ENCODE measurements around the gene CCBE1. TPM values are rescaled to one million over a fixed set of nuclear protein-coding genes. Genes with fewer than 3 reads are reported as not detected.

CCBE1 gene
- total RNA-seq, 1 donor from 2014 or later: 1.2 TPM

DNA sequence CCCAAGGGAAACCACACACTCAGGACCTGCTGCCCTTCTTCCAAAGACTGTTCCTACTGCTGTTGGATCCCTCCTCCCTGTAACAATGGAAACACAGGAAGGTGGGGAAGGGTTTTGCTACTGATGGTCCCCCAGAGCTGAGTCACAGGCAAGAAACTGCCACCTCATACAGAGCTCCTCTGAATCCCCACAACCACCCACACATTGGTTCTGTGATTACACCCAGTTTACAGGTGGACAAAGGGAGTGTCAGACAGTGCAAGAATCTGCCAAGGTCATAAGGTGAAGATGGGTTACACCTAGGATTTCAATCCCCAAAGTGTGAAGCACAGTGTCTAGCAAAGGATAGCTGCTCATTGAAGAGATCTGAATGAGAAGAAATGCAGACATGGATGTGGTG is 196.5 kb downstream of the CCBE1 start:
- Mint-ChIP-seq H3K27ac (ENCODE audit: unreplicated experiment) (no peak overlapping the region), H3K27me3 (ENCODE audit: unreplicated experiment) (peaks cover 2% of the 10 kb centered on the region), H3K4me1 (ENCODE audit: unreplicated experiment) (peaks cover 27% of the 10 kb centered on the region), H3K9me3 (ENCODE audit: unreplicated experiment) (no peaks in the 10 kb centered on the region), H3K4me3 (ENCODE audit: unreplicated experiment) (peak overlapping the region; percentile 56), H3K36me3 (ENCODE audit: low read depth, unreplicated experiment) (peaks cover 3% of the 10 kb centered on the region)
- no peak for DNase-seq (ENCODE audit: low spot score)
- TF ChIP-seq, protein P1, sequence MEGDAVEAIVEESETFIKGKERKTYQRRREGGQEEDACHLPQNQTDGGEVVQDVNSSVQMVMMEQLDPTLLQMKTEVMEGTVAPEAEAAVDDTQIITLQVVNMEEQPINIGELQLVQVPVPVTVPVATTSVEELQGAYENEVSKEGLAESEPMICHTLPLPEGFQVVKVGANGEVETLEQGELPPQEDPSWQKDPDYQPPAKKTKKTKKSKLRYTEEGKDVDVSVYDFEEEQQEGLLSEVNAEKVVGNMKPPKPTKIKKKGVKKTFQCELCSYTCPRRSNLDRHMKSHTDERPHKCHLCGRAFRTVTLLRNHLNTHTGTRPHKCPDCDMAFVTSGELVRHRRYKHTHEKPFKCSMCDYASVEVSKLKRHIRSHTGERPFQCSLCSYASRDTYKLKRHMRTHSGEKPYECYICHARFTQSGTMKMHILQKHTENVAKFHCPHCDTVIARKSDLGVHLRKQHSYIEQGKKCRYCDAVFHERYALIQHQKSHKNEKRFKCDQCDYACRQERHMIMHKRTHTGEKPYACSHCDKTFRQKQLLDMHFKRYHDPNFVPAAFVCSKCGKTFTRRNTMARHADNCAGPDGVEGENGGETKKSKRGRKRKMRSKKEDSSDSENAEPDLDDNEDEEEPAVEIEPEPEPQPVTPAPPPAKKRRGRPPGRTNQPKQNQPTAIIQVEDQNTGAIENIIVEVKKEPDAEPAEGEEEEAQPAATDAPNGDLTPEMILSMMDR (IDR thresholded peaks at IDR 0.05; ENCODE audit: unreplicated experiment): no peak

GRCh38 chr18:59498506-59499086 is 198.6 kb downstream of the CCBE1 start:
- Mint-ChIP-seq H3K4me1 (ENCODE audit: unreplicated experiment) (peaks cover 24% of the 10 kb centered on the region), H3K27me3 (ENCODE audit: unreplicated experiment) (peaks cover 2% of the 10 kb centered on the region)

GRCh38 chr18:59492756-59493421 is 204.3 kb downstream of the CCBE1 start:
- Mint-ChIP-seq H3K4me3 (ENCODE audit: unreplicated experiment) (no peak overlapping the region), H3K27ac (ENCODE audit: unreplicated experiment) (no peak overlapping the region), H3K27me3 (ENCODE audit: unreplicated experiment) (no peaks in the 10 kb centered on the region), H3K4me1 (ENCODE audit: unreplicated experiment) (no peaks in the 10 kb centered on the region), H3K9me3 (ENCODE audit: unreplicated experiment) (no peaks in the 10 kb centered on the region), H3K36me3 (ENCODE audit: low read depth, unreplicated experiment) (no peaks in the 10 kb centered on the region)
- DNase-seq (ENCODE audit: low spot score): no peak
- TF ChIP-seq, protein P1 (IDR thresholded peaks at IDR 0.05; ENCODE audit: unreplicated experiment): no peak

More at GRCh38 chr18:59498506-59499086, 198.6 kb downstream of the CCBE1 start:
- Mint-ChIP-seq H3K36me3 (ENCODE audit: low read depth, unreplicated experiment) (no peaks in the 10 kb centered on the region), H3K27ac (ENCODE audit: unreplicated experiment) (no peak overlapping the region), H3K4me3 (ENCODE audit: unreplicated experiment) (no peak overlapping the region), H3K9me3 (ENCODE audit: unreplicated experiment) (no peaks in the 10 kb centered on the region)
- TF ChIP-seq, protein P1 (IDR thresholded peaks at IDR 0.05; ENCODE audit: unreplicated experiment): no peak
- DNase-seq (ENCODE audit: low spot score): no peak

DNA sequence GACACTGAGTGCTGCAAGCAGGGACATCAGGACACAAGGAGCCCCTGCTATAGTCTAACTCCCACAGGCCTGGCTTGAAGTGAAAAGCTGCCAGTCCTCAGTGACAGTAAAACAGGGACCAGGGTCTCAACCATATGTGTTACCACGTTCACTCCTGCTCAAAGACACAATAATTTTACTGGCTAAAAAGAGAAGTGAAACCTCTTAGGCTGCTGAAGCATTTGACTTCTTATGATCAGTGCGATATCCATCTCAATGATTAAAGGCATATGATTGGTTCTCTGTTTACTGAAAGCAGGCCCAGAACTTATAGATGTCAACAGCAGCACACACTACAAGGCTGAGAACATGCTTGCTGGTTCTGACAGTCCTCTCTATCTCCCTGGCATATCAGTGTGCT is 208.3 kb downstream of the CCBE1 start:
- no peak overlapping the region for H3K4me3 Mint-ChIP-seq (ENCODE audit: unreplicated experiment)
- no peak for DNase-seq (ENCODE audit: low spot score)
- no peaks in the 10 kb centered on the region for H3K9me3 Mint-ChIP-seq (ENCODE audit: unreplicated experiment)
- no peaks in the 10 kb centered on the region for H3K4me1 Mint-ChIP-seq (ENCODE audit: unreplicated experiment)
- H3K36me3 Mint-ChIP-seq (ENCODE audit: low read depth, unreplicated experiment): no peaks in the 10 kb centered on the region
- H3K27me3 Mint-ChIP-seq (ENCODE audit: unreplicated experiment): no peaks in the 10 kb centered on the region
- H3K27ac Mint-ChIP-seq (ENCODE audit: unreplicated experiment): no peak overlapping the region
- TF ChIP-seq, protein P1 (IDR thresholded peaks at IDR 0.05; ENCODE audit: unreplicated experiment): no peak

DNA sequence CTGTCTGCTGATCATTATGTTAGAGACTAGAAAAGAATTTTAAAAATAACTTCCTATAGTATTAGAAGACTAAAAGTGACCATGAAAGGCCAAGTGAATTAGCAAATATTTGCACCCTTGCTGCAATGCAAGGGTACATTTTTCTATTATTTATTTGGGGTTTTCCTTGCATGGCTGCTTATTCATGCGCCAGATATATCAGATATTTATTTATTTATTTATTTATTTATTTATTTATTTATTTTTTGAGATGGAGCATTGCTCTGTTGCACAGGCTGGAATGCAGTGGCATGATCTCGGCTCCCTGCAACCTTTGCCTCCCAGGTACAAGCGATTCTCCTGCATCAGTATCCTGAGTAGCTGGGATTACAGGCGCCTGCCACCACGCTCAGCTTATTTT is 211.8 kb downstream of the CCBE1 start:
- TF ChIP-seq, protein P1 (IDR thresholded peaks at IDR 0.05; ENCODE audit: unreplicated experiment): no peak
- Mint-ChIP-seq H3K27me3 (ENCODE audit: unreplicated experiment) (no peaks in the 10 kb centered on the region), H3K4me1 (ENCODE audit: unreplicated experiment) (no peaks in the 10 kb centered on the region), H3K4me3 (ENCODE audit: unreplicated experiment) (no peak overlapping the region), H3K27ac (ENCODE audit: unreplicated experiment) (no peak overlapping the region), H3K9me3 (ENCODE audit: unreplicated experiment) (no peaks in the 10 kb centered on the region), H3K36me3 (ENCODE audit: low read depth, unreplicated experiment) (no peaks in the 10 kb centered on the region)
- DNase-seq (ENCODE audit: low spot score): no peak
